ENCODE results near the gene POFUT2.

GRCh38 chr21:45313015-45313414, 25.3 kb upstream of the POFUT2 start:
- TF ChIP-seq, protein P1, sequence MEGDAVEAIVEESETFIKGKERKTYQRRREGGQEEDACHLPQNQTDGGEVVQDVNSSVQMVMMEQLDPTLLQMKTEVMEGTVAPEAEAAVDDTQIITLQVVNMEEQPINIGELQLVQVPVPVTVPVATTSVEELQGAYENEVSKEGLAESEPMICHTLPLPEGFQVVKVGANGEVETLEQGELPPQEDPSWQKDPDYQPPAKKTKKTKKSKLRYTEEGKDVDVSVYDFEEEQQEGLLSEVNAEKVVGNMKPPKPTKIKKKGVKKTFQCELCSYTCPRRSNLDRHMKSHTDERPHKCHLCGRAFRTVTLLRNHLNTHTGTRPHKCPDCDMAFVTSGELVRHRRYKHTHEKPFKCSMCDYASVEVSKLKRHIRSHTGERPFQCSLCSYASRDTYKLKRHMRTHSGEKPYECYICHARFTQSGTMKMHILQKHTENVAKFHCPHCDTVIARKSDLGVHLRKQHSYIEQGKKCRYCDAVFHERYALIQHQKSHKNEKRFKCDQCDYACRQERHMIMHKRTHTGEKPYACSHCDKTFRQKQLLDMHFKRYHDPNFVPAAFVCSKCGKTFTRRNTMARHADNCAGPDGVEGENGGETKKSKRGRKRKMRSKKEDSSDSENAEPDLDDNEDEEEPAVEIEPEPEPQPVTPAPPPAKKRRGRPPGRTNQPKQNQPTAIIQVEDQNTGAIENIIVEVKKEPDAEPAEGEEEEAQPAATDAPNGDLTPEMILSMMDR (IDR thresholded peaks at IDR 0.05): no peak
- no peak for TF ChIP-seq POLR2A (IDR thresholded peaks at IDR 0.05)
